GM19099 (cell line): ENCODE results near the gene SMURF2.

ENCODE experiments used
- POLR2A ChIP-seq: IDR thresholded peaks from 3 replicates; pipeline ENCODE4 v1.6.1; 2011; ENCODE audit warnings: low read depth; ENCODE audit not compliant: insufficient read length; ENCODE audit errors: extremely low read depth

The SMURF2 gene

GRCh38 chr17:64505340-64506200 is 156.5 kb downstream of the SMURF2 start:
- peak; percentile 60 for TF ChIP-seq POLR2A

GRCh38 chr17:64504769-64505339 is 157.3 kb downstream of the SMURF2 start:
- no peak for TF ChIP-seq POLR2A

- TF ChIP-seq POLR2A: no peak
These were observed 158.0 kb downstream of the SMURF2 start for GRCh38 chr17:64503821-64504768.

GRCh38 chr17:64503341-64503740 is 158.8 kb downstream of the SMURF2 start:
- no peak for TF ChIP-seq POLR2A

GRCh38 chr17:64502809-64503208 is 159.3 kb downstream of the SMURF2 start:
- TF ChIP-seq POLR2A: no peak

- no peak for TF ChIP-seq POLR2A
These were observed 160.1 kb downstream of the SMURF2 start for GRCh38 chr17:64502021-64502420.

- peak; percentile 13 for TF ChIP-seq POLR2A
These were observed 161.0 kb downstream of the SMURF2 start for GRCh38 chr17:64500862-64501765.

- no peak for TF ChIP-seq POLR2A
These were observed 161.6 kb downstream of the SMURF2 start for GRCh38 chr17:64500487-64500859.

GRCh38 chr17:64499805-64500486 is 162.2 kb downstream of the SMURF2 start:
- no peak for TF ChIP-seq POLR2A

- peak; percentile 20 for TF ChIP-seq POLR2A
These were observed 163.6 kb downstream of the SMURF2 start for GRCh38 chr17:64498308-64499203.

- TF ChIP-seq POLR2A: no peak
These were observed 164.5 kb downstream of the SMURF2 start for GRCh38 chr17:64497565-64498035.

- peak; percentile 93 for TF ChIP-seq POLR2A
These were observed 165.1 kb downstream of the SMURF2 start, which contains the start of gene POLG2 for GRCh38 chr17:64496786-64497564. Gene POLG2, minus strand, starts transcription at chr17:64497054. Its CDS starts 86 bp downstream, at chr17:64496968.
